Stomach (tissue), 9 donors: ENCODE results near the gene PLAC8L1. TPM values are rescaled to one million over a fixed set of nuclear protein-coding genes. Genes with fewer than 3 reads are reported as not detected.

Experiments used
- DNase-seq, 2 donors: peaks; one replicate each; pipeline versions ENCODE4 v3.0.0 to v3.0.0-alpha.2; 2013 to 2019
- H3K27ac ChIP-seq, 5 donors: fragments of 200-600 bp in 4 of 5; sonication (generic) in 4 of 5; one replicate each; pipeline ENCODE4 v1.5.1; 2013 to 2019; ENCODE audit warnings: mild to moderate bottlenecking in 1 of 5, moderate library complexity in 1 of 5
- H3K27me3 ChIP-seq, 3 donors: fragments of 200-600 bp; sonication (generic); one replicate each; pipeline ENCODE4 v1.5.1; 2017 to 2019; ENCODE audit warnings: mixed run types in 1 of 3
- H3K36me3 ChIP-seq, 4 donors: fragments of 200-600 bp; sonication (generic); 1 replicate in 3 of 4; 2 replicates in 1 of 4; pipeline ENCODE4 v1.5.1; 2016 to 2019
- H3K4me1 ChIP-seq, 4 donors: fragments of 200-600 bp; sonication (generic); one replicate each; pipeline ENCODE4 v1.5.1; 2016 to 2019
- H3K4me3 ChIP-seq, 4 donors: fragments of 200-600 bp; sonication (generic) in 3 of 4; one replicate each; pipeline ENCODE4 v1.5.1; 2016 to 2019; ENCODE audit warnings: mild to moderate bottlenecking in 1 of 4
- H3K9me3 ChIP-seq, 4 donors: fragments of 200-600 bp; sonication (generic); one replicate each; pipeline ENCODE4 v1.5.1; 2016 to 2019
- EP300 ChIP-seq: sonication (generic); formaldehyde crosslinking; IDR thresholded peaks from one replicate; pipeline ENCODE4 v1.6.1; 2017; ENCODE audit warnings: antibody characterized with exemption
- POLR2A ChIP-seq, 4 donors: fragments of 450-650 bp; IDR thresholded peaks; one replicate each; pipeline ENCODE4 v1.6.1; 2016; ENCODE audit warnings: antibody characterized with exemption in 4 of 4, control low read depth in 2 of 4, mild to moderate bottlenecking in 1 of 4, moderate library complexity in 1 of 4
- POLR2AphosphoS5 ChIP-seq, 3 donors: sonication (generic); formaldehyde crosslinking; IDR thresholded peaks; one replicate each; pipeline ENCODE4 v1.6.1; 2016; ENCODE audit warnings: antibody characterized with exemption in 3 of 3
- WGBS, 5 donors: extraction: QIAGEN DNeasy Blood & Tissue Kit in 3 of 5; methylation state at CpG; one replicate each; pipeline versions ENCODE4 v1.1.5 to v1.1.7; 2013 to 2018; 5-methylcytosine and 5-hydroxymethylcytosine counted together
- intact Hi-C: fragments of 100-400 bp; cut with DNase I; formaldehyde crosslinking; loops from one replicate; pipeline ENCODE4 v1.15.1; 2023; ENCODE audit warnings: low total_unique reads
- polyA plus RNA-seq, 3 donors: library from polyadenylated mRNA; stranded (reverse); fragments of 200-250 nt; gene quantifications; one replicate each; pipeline ENCODE4 v1.2.3, GENCODE V29; 2013
- total RNA-seq, 5 donors: library from RNA; depleted of rRNA; stranded (reverse); fragments of >200 nt; gene quantifications; one replicate each; pipeline versions ENCODE4 v1.1.0 to v1.2.3, GENCODE V29; 2014 to 2016
- TF ChIP-seq, protein P1 (sequence below), 7 experiments: fragments of 450-650 bp in 4 of 7; fragments of 200-600 bp in 3 of 7; sonication (generic) in 3 of 7; IDR thresholded peaks; one replicate each; pipeline ENCODE4 v1.5.1; 2016 to 2019; ENCODE audit warnings: antibody characterized with exemption in 7 of 7, control low read depth in 2 of 7, mild to moderate bottlenecking in 1 of 7
- donor health status: healthy with polysubstance abuse.
- donor health status: Bipolar disorder and iron deficiency.
- donor health status: healthy.

PLAC8L1 gene
- total and polyA plus RNA-seq, 8 donors: 0.68 TPM; not detected in 7

DNA sequence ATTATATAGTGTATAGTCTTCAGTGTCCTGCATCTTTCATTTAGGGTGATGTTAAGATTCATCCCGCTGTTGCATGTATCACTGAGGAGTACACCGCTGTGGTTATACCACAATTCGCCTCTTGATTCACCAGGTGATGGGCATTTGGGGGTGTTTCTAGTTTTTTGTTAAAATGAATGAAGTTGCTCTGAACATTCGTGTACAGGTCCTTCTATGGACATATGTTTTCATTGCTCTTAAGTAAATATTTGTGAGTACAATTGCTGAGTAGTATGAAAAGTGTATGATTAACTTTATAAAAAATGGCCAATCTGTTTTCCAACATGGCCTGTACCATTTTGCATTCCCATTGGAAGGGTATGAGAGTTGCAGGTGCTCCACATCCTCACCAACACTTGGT, 61.7 kb downstream of the PLAC8L1 start:
- peaks cover 0 to 37% (median 17%) of the 10 kb centered on the region in 4 donors for H3K4me1 ChIP-seq
- H3K27ac ChIP-seq: no peak overlapping the region
- no peak for DNase-seq
- H3K9me3 ChIP-seq: no peaks in the 10 kb centered on the region
- intact Hi-C loops: no loop called here
- H3K27me3 ChIP-seq: no peaks in the 10 kb centered on the region
- peaks cover 0 to 6% (median 1%) of the 10 kb centered on the region in 4 donors for H3K36me3 ChIP-seq
- 82 to 90% (median 85%) methylated on average over 4 of the region's 4 CpGs for WGBS, 5 donors
- TF ChIP-seq, protein P1, sequence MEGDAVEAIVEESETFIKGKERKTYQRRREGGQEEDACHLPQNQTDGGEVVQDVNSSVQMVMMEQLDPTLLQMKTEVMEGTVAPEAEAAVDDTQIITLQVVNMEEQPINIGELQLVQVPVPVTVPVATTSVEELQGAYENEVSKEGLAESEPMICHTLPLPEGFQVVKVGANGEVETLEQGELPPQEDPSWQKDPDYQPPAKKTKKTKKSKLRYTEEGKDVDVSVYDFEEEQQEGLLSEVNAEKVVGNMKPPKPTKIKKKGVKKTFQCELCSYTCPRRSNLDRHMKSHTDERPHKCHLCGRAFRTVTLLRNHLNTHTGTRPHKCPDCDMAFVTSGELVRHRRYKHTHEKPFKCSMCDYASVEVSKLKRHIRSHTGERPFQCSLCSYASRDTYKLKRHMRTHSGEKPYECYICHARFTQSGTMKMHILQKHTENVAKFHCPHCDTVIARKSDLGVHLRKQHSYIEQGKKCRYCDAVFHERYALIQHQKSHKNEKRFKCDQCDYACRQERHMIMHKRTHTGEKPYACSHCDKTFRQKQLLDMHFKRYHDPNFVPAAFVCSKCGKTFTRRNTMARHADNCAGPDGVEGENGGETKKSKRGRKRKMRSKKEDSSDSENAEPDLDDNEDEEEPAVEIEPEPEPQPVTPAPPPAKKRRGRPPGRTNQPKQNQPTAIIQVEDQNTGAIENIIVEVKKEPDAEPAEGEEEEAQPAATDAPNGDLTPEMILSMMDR (IDR thresholded peaks at IDR 0.05): no peak
- TF ChIP-seq POLR2AphosphoS5 (IDR thresholded peaks at IDR 0.05) (no peak), EP300 (no peak), POLR2A (IDR thresholded peaks at IDR 0.05) (no peak)
- no peak overlapping the region for H3K4me3 ChIP-seq

GRCh38 chr5:146042628-146043279, 62.6 kb downstream of the PLAC8L1 start:
- TF ChIP-seq EP300 (no peak), POLR2AphosphoS5 (IDR thresholded peaks at IDR 0.05) (no peak), POLR2A (IDR thresholded peaks at IDR 0.05) (no peak)
- TF ChIP-seq, protein P1 (IDR thresholded peaks at IDR 0.05): no peak
- no peak overlapping the region for H3K4me3 ChIP-seq
- 55 to 68% (median 57%) methylated on average over 5 of the region's 5 CpGs for WGBS, 5 donors
- H3K9me3 ChIP-seq: no peaks in the 10 kb centered on the region
- no peak for DNase-seq
- peaks cover 0 to 37% (median 17%) of the 10 kb centered on the region in 4 donors for H3K4me1 ChIP-seq
- no peaks in the 10 kb centered on the region for H3K27me3 ChIP-seq
- no peaks in the 10 kb centered on the region for H3K36me3 ChIP-seq
- intact Hi-C loops: no loop called here
- H3K27ac ChIP-seq: peak overlapping the region in 3 of 5 donors; percentile 30 to 66 (median 39)

DNA sequence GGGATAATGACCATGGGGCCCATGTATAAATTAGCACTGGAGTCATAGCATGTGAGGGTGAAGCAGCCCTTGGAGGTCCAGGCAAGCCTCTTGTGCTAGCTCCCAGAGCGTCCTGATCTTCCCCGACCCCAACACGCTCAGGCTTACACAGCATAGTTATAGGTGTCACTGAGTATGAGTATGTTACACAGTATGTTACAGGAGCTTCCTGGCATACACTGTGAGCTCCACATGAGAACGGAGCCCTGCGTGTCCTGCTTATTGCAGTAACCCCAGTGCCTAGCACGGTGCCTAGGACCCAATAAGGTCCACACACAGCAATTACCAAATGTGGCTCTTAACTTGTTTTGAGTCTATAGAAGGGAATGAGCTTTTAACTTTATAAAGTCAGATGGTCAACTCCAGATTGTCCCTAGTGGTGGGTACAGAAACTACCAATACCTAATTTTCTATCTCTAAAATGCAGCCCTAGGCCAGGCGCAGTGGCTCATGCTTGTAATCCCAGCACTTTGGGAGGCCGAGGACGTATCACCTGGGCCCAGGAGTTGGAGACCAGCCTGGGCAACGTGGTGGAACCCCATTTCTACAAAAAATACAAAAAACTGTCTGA, 64.1 kb downstream of the PLAC8L1 start:
- Histone ChIP-seq H3K27ac (peak overlapping the region in 2 of 5 donors; percentile 20 to 66), H3K4me3 (no peak overlapping the region), H3K4me1 (peaks cover 0 to 30% (median 17%) of the 10 kb centered on the region in 4 donors), H3K36me3 (no peaks in the 10 kb centered on the region), H3K9me3 (no peaks in the 10 kb centered on the region), H3K27me3 (no peaks in the 10 kb centered on the region)
- intact Hi-C loops: no loop called here
- WGBS, 5 donors: 80 to 93% (median 88%) methylated on average over 9 to 10 of the region's 10 CpGs
- DNase-seq: no peak
- no peak for TF ChIP-seq POLR2A (IDR thresholded peaks at IDR 0.05)
- TF ChIP-seq, protein P1 (IDR thresholded peaks at IDR 0.05): peak in 1 of 7 experiments; percentile 37

DNA sequence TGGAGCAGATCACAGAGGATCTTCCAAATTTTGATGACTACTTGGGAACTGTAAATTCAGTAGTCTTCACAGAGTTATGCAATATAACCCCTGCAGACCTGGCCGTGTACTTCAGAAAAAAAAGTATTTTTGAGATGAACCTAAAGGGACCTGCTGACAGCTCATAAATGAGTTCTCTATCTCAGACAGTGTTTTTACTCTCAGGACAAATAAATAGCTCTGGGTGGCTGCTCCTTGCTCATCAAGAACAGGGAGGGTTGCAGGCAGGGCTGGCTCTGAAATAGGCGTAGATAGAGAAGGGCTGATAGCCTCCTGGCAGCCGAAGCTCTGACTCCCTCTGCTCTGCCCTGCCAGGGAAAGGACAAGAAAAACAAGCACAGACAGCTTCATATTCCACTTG, 64.8 kb downstream of the PLAC8L1 start:
- WGBS, 5 donors: 16 to 67% (median 39%) methylated on average over 3 of the region's 3 CpGs
- Histone ChIP-seq H3K9me3 (no peaks in the 10 kb centered on the region), H3K36me3 (no peaks in the 10 kb centered on the region), H3K27me3 (no peaks in the 10 kb centered on the region), H3K4me3 (no peak overlapping the region), H3K27ac (peak overlapping the region in 2 of 5 donors; percentile 13 to 20), H3K4me1 (peaks cover 0 to 30% (median 17%) of the 10 kb centered on the region in 4 donors)
- TF ChIP-seq, protein P1 (IDR thresholded peaks at IDR 0.05): no peak
- TF ChIP-seq POLR2AphosphoS5 (IDR thresholded peaks at IDR 0.05) (no peak), EP300 (no peak), POLR2A (IDR thresholded peaks at IDR 0.05) (no peak)
- intact Hi-C loops: no loop called here
- peak in 1 of 2 donors; percentile 51 for DNase-seq
